Measurements from ENCODE around the gene RB1.
"Not testable (repeated sequence)": the region's sequence is repeated elsewhere in the genome, so short reads cannot be mapped to it uniquely, and the experiment has no call there.

DNA sequence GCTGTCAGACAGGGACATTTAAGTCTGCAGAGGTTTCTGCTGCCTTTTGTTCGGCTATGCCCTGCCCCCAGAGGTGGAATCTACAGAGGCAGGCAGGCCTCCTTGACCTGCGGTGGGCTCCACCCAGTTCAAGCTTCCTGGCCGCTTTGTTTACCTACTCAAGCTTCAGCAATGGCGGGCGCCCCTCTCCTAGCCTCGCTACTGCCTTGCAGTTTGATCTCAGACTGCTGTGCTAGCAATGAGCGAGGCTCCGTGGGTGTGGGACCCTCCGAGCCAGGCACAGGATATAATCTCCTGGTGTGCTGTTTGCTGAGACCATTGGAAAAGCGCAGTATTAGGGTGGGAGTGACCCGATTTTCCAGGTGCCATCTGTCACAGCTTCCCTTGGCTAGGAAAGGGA is 35.6 kb downstream of the RB1 start:
- not testable (repeated sequence) for TF ChIP-seq POLR2A (IDR thresholded peaks at IDR 0.05; ENCODE audit: extremely low read depth, insufficient read length); CTCF (IDR thresholded peaks at IDR 0.05; ENCODE audit: low read depth, low read length)
